IPS-NIHi11 (cell line): ENCODE measurements around the gene EPN3.
A peak's percentile ranks its signal among the peaks of the same experiment; 100 is the strongest.

ENCODE experiments used
- DNase-seq: peaks from one replicate; pipeline ENCODE4 v3.0.0; 2012; ENCODE audit warnings: mixed read lengths, low spot score

The EPN3 gene

DNA sequence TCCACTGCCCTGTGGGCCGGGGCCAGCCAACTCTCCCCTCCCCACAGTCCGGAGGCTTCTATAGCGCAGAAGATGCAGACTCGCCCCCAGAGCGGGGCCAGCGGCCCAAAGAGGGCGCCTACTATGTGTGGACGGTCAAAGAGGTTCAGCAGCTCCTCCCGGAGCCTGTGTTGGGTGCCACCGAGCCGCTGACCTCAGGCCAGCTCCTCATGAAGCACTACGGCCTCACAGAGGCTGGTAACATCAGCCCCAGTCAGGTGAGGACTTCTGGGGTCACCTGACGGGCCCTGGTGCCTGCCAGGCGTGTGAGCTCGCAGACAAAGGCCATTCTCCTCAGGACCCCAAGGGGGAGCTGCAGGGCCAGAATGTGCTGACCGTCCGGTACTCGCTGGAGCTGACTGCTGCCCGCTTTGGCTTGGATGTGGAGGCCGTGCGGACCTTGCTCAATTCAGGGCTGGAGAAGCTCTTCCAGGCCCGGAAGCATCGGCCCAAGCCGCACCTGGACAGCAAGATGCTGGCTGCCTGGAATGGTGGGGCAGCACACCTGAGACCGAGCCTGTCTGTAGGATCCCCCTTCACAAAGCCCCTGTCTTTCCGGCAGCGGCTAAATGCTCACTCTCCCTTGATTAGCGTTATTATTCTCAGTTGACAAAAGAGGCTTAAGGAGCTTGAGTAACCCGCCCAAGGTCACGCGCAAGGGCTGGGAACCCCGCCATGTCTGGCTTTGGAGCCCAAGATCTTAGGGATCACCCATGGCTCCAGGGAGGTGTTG, 18.3 kb downstream of the EPN3 start:
- DNase-seq: peak; percentile 84

DNA sequence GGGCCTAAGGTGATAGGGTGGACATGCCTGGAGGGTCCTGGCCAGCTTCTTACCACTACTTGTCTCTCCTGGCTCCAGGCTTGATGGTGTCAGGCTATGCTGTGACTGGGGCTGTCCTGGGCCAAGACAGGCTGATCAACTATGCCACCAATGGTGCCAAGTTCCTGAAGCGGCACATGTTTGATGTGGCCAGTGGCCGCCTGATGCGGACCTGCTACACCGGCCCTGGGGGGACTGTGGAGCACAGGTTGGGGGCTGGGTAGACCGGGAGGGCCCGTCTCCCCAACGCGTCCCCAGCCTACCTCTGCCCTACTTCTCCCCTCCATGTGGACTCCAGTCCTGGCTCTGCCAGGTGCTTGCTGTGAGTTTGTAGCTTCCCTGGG, 18.9 kb downstream of the EPN3 start:
- DNase-seq: no peak

DNA sequence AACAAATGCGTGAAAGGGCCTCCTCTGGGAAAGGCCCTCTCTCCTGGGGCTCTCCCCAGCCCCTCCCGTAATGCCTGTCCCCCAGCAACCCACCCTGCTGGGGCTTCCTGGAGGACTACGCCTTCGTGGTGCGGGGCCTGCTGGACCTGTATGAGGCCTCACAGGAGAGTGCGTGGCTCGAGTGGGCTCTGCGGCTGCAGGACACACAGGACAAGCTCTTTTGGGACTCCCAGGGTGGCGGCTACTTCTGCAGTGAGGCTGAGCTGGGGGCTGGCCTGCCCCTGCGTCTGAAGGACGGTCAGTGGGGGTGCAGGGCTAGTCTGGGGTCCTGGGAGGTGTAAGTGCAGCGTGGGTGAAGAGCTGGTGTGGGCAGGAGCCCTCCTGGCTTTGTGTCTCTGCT, 19.3 kb downstream of the EPN3 start:
- no peak for DNase-seq

GRCh38 chr17:50554201-50554600, 21.7 kb downstream of the EPN3 start:
- no peak for DNase-seq

DNA sequence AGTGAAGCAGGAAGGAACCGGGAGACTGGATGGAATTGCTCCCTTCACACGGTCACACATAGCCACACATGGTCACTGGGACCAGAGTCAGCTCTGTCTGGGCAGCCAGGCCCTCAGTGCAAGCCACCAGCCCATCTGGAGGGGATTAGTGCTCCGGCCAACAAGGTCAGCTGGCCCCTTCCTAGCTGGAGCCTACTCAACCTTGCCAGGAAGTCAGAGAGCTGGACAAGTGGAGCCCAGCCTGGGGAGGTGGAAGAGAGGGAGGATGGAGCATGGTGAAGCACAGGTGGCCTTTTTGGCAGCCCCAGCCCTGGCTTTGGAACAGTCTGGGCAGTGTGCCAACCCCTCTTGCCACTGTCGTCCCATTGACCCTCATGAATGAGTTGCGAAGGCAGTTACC, 24.3 kb downstream of the EPN3 start:
- DNase-seq: no peak

DNA sequence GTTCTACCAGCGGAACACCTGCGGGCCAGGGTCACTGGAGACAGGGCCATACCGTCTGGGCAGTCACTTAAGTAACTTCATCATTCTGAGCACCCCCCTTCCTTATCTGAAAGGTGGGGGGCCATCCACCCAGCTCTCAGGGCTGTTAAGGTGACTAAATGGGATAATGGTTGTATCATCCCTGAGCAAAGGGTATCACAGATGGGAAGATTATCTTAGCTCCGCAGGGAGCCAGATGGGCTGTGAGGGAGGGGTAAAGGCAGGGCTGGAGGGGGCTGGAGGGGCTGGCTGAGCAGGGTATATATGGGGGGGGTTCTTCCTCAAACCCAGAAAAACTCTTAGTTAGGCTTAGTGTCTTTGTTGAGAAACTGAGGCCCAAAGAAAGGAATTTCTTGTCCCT, 25.1 kb downstream of the EPN3 start:
- DNase-seq: no peak

GRCh38 chr17:50558091-50558490, 25.6 kb downstream of the EPN3 start:
- DNase-seq: no peak

- no peak for DNase-seq
Measured at GRCh38 chr17:50558581-50558940, 26.0 kb downstream of the EPN3 start.

DNA sequence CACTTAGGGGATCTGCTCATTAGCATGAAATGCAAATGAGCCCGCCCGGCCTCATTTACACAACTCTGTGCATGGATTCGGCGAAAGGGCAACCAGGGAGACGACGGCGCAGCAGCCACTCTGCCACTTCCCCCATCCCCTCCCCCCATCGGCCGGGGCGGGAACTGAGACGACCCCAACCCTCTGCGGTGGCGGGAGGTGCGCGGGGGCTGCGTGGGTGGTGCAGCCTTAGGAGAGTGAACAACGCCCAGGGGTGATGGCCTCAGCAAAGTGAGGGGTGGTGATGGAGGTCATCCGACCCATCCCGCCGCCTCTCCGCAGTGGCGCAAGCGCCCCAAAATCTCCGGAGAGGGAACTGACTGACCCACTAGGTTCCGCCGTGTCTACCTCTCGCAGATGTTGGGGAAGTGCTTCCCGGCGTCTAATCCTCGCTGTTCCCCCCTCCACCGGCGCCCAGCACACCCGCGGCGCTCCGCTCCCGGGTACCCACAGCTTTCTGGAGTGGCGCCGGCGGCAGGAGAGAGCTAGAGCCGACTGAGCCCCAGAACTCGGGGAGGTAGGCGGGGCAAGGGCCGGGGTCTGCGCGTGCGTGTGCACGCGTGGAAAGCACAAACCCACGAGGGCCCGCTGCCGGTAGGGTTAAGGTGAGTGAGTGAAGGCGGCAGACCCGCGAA, 26.5 kb downstream of the EPN3 start:
- peak; percentile 51 for DNase-seq

- peak; percentile 86 for DNase-seq
Measured at GRCh38 chr17:50559674-50560184, 27.2 kb downstream of the EPN3 start.

DNA sequence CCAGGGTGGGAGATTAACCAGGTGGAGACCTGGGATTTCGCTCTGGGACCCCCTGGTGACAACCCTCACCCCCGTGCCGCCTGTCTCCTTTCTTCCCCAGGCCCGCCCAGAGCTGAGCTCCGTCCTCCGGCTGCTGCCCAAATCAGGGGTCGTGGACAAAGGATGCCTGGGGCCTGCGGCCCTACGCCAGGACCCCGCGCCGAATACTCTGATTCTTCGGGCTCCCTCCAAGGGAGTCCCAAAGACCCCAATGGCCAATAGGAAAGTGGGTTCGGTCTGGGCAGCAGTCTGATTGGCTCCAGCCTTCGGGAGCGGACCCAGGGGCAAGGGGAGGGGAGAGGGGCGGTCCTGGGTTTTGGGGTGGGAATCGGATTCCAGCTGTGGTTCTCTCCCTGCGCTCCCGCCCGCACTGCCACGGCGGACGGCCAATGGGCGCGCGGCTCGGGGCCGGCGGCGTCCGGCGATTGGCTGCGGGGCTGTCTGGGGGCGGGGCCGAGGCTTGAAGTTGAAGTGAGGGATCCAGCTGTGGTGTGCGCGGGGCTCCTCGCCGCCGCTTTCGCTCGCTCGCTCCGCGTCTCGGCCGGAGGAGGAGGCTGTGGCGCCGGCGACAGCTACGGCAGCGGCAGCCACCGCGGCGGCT, 27.8 kb downstream of the EPN3 start, which contains the start of gene CACNA1G:
Gene CACNA1G, plus strand, starts transcription at position 531 of the 640 bp plus-strand sequence. CDS start 745 bp downstream, outside the sequence.
- peak; percentile 96 for DNase-seq

DNA sequence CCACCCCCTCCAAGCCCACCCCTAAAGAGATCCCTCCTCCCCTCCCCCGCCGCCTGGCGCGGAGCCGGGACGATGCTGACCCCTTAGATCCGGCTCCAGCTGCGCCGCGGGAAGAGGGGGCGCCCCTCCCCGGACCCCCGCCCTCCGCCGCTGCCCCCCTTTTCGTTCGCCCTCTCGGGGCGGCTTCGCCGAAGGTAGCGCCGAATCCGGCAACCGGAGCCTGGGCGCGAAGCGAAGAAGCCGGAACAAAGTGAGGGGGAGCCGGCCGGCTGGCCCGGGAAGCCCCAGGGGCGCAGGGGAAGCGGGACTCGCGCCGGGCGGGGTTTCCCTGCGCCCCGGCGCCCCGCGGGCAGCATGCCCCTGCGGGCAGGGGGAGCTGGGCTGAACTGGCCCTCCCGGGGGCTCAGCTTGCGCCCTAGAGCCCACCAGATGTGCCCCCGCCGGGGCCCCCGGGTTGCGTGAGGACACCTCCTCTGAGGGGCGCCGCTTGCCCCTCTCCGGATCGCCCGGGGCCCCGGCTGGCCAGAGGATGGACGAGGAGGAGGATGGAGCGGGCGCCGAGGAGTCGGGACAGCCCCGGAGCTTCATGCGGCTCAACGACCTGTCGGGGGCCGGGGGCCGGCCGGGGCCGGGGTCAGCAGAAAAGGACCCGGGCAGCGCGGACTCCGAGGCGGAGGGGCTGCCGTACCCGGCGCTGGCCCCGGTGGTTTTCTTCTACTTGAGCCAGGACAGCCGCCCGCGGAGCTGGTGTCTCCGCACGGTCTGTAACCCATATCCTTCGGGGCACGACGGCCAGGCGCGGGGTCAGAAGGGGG, 28.6 kb downstream of the EPN3 start:
- no peak for DNase-seq

DNA sequence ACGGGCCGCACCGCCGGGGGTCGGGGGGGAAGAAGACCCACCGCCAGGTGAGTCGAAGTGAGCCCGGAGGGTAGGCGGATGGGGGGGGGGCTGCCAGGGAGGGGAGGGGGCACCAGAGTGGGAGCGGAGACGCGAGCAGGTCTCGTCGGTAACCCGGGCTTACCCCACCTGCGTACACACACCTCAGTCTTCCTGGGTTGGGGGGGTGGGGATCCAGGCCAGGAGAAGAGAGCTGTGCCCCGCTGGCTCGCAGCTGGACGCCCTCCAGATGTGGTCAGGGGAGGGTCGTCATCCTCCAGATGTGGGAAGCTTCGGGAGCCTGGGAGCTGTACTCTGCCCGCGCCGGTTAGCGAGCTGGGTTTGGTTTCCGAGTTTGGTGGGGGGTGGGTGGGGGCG, 29.2 kb downstream of the EPN3 start:
- DNase-seq: no peak

GRCh38 chr17:50562242-50563091, 29.9 kb downstream of the EPN3 start:
- DNase-seq: no peak

GRCh38 chr17:50563092-50563511, 30.6 kb downstream of the EPN3 start:
- no peak for DNase-seq

- no peak for DNase-seq
Measured at GRCh38 chr17:50564916-50565315, 32.4 kb downstream of the EPN3 start.

DNA sequence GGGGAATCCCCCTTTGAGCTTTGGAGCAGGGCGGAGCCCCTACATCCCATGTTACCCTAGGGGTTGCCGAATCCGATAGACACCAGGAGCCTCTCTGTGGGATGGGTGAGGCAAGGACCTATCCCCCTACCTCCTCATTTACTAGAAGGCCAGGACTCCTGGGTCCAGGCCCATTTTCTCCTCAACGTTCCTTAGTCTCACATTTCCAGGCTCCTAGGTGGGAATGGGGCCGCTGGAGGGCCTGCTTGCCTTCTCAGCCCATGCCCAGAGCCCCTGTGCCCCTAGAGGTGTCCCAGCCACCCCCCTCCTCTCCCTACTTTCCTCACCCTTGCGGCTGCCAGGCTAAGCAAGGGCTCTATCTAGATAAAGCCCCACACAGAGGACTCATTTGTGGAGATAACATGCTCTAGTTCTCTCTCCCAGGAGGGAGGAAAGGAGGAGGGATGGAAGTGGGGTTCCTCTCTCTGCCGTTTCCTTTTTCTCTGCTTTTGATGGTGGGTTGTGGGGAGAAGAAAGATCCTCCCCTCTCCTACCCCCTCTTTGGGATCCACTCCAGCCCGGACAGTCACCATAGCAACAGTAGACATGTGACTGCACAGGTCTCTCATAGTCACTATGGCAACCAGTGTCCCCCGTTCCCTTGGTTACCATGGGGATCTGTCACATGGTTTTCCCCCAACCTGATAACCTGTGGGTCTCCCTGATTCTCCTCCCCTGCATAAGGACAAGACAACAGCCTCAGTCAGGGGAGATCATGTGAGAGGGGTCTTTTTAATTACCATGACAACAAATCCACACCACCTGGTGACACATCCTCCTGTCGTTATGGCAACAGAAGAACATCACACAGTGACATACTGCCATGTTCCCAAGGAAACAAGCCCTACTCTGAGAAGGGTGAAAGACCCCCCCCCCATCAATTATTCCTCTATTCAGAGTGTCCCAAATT, 33.1 kb downstream of the EPN3 start:
- peak; percentile 48 for DNase-seq

- DNase-seq: no peak
Measured at GRCh38 chr17:50566886-50567285, 34.4 kb downstream of the EPN3 start.

- no peak for DNase-seq
Measured at GRCh38 chr17:50568659-50569058, 36.1 kb downstream of the EPN3 start.

GRCh38 chr17:50569592-50569991, 37.1 kb downstream of the EPN3 start:
- DNase-seq: no peak
